Glutamatergic neuron (in vitro differentiated cells): ENCODE data around the gene ATF6. TPM values are rescaled to one million over a fixed set of nuclear protein-coding genes. Genes with fewer than 3 reads are reported as not detected.
"Not testable (repeated sequence)": the region's sequence is repeated elsewhere in the genome, so short reads cannot be mapped to it uniquely, and the experiment has no call there.

ENCODE experiments used
- DNase-seq: peaks from one replicate; pipeline ENCODE4 v3.0.0; 2022
- H3K27ac Mint-ChIP-seq: one replicate; pipeline ENCODE4 v1.8.0; 2020; ENCODE audit warnings: mild to moderate bottlenecking, mixed read lengths, inconsistent platforms; ENCODE audit not compliant: unreplicated experiment
- H3K27me3 Mint-ChIP-seq: one replicate; pipeline ENCODE4 v1.8.0; 2020; ENCODE audit warnings: mild to moderate bottlenecking, moderate library complexity, mixed read lengths, inconsistent platforms; ENCODE audit not compliant: unreplicated experiment
- H3K36me3 Mint-ChIP-seq: one replicate; pipeline ENCODE4 v1.8.0; 2020; ENCODE audit warnings: mild to moderate bottlenecking, mixed read lengths, inconsistent platforms; ENCODE audit not compliant: unreplicated experiment
- H3K4me1 Mint-ChIP-seq: one replicate; pipeline ENCODE4 v1.8.0; 2020; ENCODE audit warnings: mild to moderate bottlenecking, low read depth, mixed read lengths, inconsistent platforms; ENCODE audit not compliant: unreplicated experiment
- H3K4me3 Mint-ChIP-seq: one replicate; pipeline ENCODE4 v1.8.0; 2020; ENCODE audit warnings: mild to moderate bottlenecking, mixed read lengths, inconsistent platforms; ENCODE audit not compliant: unreplicated experiment
- H3K9me3 Mint-ChIP-seq: one replicate; pipeline ENCODE4 v1.8.0; 2020; ENCODE audit warnings: mild to moderate bottlenecking, moderate library complexity, mixed read lengths, inconsistent platforms; ENCODE audit not compliant: unreplicated experiment
- total RNA-seq: library from RNA; stranded (reverse); fragmentation: NEBNext Ultra II Directional; extraction: Animal tissue kit (Norgen Biotek cat#: 25700); gene quantifications from one replicate; pipeline ENCODE4 v1.2.1, GENCODE V29; 2021; ENCODE audit not compliant: unreplicated experiment
- TF ChIP-seq, protein P1 (sequence below): fragments of 200-600 bp; sonication (generic); IDR thresholded peaks from one replicate; pipeline ENCODE4 v1.5.0; 2021; ENCODE audit not compliant: partially characterized antibody, unreplicated experiment

Gene ATF6
- total RNA-seq, 1 donor from 2014 or later: 29.3 TPM

DNA sequence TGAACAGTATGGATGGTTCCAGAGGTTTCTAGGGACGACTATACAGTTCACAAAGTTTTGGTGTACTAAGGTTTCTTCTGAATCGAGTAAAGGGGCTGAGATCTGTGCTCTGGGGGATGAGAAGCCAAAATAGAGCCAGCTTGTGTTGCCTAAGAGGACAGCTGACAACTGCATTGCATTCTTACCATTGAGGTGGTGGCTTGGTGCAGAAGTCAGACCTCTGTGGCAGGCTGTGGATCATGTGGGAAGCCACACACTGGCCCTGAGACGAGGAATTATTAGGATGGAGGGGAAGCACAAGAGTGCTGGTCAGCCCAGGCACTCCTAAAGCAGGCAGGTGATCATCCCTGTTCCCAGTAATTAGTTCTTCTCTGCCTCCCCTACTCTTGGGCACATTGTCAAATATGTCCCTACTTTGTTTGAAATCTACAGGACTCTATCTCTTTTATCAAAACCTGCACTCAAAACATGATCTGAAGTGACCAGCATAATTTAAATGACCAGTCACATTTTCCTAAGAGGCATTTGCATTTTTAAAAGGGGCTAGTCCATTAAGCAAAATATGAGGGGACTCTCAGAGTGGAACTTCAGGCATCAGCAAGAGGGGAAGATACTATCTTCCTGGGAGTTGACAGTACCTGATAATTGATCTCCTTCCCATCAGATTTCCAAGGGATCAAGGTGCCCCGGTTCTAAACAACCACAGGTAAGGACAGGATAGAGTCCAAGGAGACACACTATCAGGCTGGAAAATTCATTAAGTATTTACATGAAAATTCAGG is 45.0 kb upstream of the ATF6 start, which contains the start of gene FCRLB:
FCRLB (plus strand) TSS at position 589 of the 782 bp plus-strand sequence. CDS start 1,129 bp downstream, outside the sequence.
- no peak within 1 kb of the TSS for H3K27ac Mint-ChIP-seq
- peaks cover 12% of the 10 kb centered on the region for H3K27me3 Mint-ChIP-seq
- H3K4me3 Mint-ChIP-seq: no peak within 1 kb of the TSS
- H3K9me3 Mint-ChIP-seq: peaks cover 2% of the 10 kb centered on the region
- H3K4me1 Mint-ChIP-seq: peaks cover 5% of the 10 kb centered on the region
- H3K36me3 Mint-ChIP-seq: no peaks in the 10 kb centered on the region
- TF ChIP-seq, protein P1, sequence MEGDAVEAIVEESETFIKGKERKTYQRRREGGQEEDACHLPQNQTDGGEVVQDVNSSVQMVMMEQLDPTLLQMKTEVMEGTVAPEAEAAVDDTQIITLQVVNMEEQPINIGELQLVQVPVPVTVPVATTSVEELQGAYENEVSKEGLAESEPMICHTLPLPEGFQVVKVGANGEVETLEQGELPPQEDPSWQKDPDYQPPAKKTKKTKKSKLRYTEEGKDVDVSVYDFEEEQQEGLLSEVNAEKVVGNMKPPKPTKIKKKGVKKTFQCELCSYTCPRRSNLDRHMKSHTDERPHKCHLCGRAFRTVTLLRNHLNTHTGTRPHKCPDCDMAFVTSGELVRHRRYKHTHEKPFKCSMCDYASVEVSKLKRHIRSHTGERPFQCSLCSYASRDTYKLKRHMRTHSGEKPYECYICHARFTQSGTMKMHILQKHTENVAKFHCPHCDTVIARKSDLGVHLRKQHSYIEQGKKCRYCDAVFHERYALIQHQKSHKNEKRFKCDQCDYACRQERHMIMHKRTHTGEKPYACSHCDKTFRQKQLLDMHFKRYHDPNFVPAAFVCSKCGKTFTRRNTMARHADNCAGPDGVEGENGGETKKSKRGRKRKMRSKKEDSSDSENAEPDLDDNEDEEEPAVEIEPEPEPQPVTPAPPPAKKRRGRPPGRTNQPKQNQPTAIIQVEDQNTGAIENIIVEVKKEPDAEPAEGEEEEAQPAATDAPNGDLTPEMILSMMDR: no peak
- DNase-seq: no peak

DNA sequence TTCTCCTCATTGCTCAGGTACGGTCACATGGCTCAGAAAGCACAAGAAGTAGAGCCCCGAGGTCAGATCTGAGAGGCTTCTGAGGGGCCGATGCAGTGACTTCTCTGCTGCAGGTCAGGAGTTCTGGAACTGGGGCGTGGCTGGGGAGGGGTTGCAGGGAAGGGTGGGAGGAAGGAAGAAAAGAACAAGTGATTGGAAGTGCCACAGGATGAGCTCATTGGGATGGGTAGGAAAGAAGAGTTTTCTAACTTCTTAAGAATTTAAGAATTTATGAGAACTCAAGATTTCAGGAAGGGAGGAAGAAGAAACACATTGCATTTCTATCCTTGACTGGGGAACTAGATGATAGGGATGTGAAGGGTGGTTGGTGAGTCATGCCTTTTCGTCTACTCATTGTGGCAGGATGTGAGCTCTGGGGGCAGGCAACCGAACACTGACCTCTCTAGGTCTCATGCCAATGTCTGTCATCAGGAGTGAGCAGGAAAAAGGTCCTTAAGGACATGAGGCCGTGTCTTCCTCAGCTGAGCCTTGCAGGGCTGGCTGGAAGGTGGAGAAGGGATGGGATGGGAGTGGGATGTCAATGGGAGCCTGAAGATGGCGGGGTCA is 44.3 kb upstream of the ATF6 start:
- Mint-ChIP-seq H3K36me3 (no peaks in the 10 kb centered on the region), H3K9me3 (peaks cover 2% of the 10 kb centered on the region), H3K4me3 (no peak overlapping the region), H3K27ac (no peak overlapping the region), H3K27me3 (peaks cover 12% of the 10 kb centered on the region), H3K4me1 (peaks cover 5% of the 10 kb centered on the region)
- no peak for DNase-seq
- TF ChIP-seq, protein P1: no peak

DNA sequence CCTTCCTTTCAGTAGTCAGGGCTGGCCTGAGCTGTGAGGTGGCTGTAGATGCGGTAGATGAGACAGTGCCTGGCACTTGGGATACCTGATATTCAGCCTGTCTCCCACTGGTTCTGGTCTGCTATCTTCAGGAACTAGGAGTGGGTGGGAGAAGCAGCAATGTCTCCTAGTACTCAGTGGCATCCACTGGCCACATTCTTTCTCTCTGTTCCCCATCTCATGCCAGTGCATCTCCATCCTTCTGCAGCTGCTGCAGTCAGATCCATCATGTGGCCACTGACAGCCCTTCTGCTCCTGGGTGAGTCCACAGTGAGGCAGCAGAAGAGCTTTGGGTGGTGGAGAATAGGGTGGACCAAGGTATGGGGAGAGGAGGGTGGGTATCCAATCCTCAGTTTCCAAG is 43.7 kb upstream of the ATF6 start:
- TF ChIP-seq, protein P1: no peak
- Mint-ChIP-seq H3K36me3 (no peaks in the 10 kb centered on the region), H3K27me3 (peaks cover 12% of the 10 kb centered on the region), H3K9me3 (peaks cover 2% of the 10 kb centered on the region), H3K27ac (no peak overlapping the region), H3K4me1 (peaks cover 5% of the 10 kb centered on the region), H3K4me3 (no peak overlapping the region)
- DNase-seq: no peak

DNA sequence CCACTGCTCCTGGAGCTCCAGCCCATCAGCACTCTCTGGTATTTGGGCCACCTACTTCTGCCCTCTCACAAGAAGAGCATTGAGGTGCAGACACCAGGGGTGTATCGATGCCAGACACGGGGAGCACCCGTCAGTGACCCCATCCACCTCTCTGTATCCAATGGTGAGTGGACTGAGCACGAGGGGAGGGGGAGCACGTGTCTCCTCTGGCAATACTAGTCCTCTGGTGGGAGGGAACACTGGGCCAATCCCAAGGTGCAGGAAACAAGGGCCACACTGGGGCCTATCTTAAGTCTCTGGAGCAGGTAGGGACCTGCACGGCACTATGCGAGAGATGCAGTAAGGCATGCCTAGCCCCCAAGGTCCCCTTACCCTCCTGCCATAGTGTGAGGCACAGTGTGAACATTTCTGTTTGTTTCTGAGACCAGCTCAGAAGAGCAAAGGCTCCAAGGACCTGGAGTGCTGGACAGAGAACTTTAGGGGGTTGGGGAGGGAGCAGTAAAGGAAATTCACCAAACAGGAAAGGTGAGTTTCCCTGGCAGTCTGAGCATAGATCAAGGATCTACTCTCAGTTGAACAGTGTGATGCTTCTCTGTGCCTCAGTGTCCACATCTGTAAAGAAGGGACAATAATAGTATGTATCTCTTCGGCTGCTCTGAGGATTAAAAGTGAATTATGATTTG is 42.5 kb upstream of the ATF6 start:
- TF ChIP-seq, protein P1: no peak
- Mint-ChIP-seq H3K27me3 (peaks cover 14% of the 10 kb centered on the region), H3K9me3 (peaks cover 5% of the 10 kb centered on the region)

DNA sequence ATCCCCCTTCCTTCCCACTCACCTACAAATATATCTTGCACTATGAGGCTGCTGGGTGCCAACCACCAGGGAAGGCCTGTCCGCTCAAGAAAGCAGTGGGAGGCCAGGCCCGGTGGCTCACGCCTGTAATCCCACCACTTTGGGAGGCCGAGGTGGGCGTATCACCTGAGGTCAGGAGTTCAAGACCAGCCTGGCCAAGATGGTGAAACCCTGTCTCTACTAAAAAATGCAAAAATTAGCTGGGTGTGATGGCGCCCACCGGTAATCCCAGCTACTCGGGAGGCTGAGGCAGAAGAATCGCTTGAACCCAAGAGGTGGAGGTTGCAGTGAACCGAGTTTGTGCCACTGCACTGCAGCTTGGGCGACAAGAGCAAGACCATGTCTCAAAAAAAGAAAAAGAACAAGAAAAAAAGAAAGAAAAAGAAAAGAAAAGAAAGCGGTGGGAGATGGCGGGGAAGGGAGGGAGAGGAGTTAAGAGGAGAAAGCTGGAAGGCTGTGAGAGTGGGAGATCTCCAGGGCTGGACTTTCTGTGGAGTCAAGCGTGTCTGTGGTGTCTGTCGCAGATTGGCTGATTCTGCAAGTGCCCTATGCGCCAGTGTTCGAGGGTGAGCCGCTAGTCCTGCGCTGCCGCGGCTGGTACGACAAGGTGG is 40.7 kb upstream of the ATF6 start:
- not testable (repeated sequence) for H3K27ac Mint-ChIP-seq, H3K9me3 Mint-ChIP-seq, DNase-seq, H3K4me1 Mint-ChIP-seq, H3K36me3 Mint-ChIP-seq
- Mint-ChIP-seq H3K27me3 (peaks cover 12% of the 10 kb centered on the region), H3K4me3 (peak overlapping the region; percentile 95)

More for the DNA sequence above, 42.5 kb upstream of the ATF6 start:
- no peak for DNase-seq
- Mint-ChIP-seq H3K27ac (no peak overlapping the region), H3K4me3 (no peak overlapping the region), H3K4me1 (peaks cover 5% of the 10 kb centered on the region), H3K36me3 (no peaks in the 10 kb centered on the region)
